ENCODE data around the gene CHCHD4.
A peak's percentile ranks its signal among the peaks of the same experiment; 100 is the strongest.

Gene CHCHD4

GRCh38 chr3:14124615-14125192 is at the start of gene CHCHD4, which contains the start of gene TMEM43:
Gene CHCHD4 (minus strand): TSS chr3:14124870. CDS start chr3:14124676, 194 bp downstream.
Gene TMEM43 (plus strand): TSS chr3:14125052. CDS start chr3:14125194, 142 bp downstream.
- no peaks in the 10 kb centered on the region for H3K27me3 ChIP-seq (ENCODE audit: control insufficient read depth, insufficient read depth, low read length)
- H3K36me3 ChIP-seq (ENCODE audit: control insufficient read depth, insufficient read depth, low read length) = peaks cover 18% of the 10 kb centered on the region
- peaks cover 16% of the 10 kb centered on the region for H3K4me1 ChIP-seq (ENCODE audit: control insufficient read depth, insufficient read depth, low read length)
- no peaks in the 10 kb centered on the region for H3K9me3 ChIP-seq (ENCODE audit: control insufficient read depth, insufficient read depth, low read length)
- peak within 1 kb of the TSS; percentile 97 for H3K4me3 ChIP-seq (ENCODE audit: low read depth, low read length)
- H3K9ac ChIP-seq (ENCODE audit: low read depth, low read length) = peak within 1 kb of the TSS; percentile 90

DNA sequence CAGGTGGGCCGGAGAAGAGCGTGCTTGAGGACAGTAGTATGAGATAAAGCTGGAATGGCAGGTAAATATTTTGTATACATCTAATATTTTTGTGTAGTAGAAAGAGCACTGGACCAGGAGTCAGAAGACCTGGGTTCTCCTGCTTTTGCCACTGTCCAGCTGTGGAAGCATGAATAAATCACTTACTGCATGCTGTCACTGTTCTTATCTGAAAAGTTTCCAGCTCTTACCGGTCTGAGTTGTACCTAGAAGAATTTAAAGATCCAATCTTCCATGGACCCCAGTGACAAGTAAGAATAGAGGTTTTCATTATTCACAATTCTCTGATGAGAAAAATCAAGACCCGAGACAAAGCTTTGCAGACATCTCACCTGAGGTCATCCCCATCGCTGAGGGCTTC is 47.8 kb upstream of the CHCHD4 start:
- H3K9ac ChIP-seq (ENCODE audit: low read depth, low read length) = no peak overlapping the region
- peaks cover 6% of the 10 kb centered on the region for H3K4me1 ChIP-seq (ENCODE audit: control insufficient read depth, insufficient read depth, low read length)
- peaks cover 4% of the 10 kb centered on the region for H3K36me3 ChIP-seq (ENCODE audit: control insufficient read depth, insufficient read depth, low read length)
- no peak overlapping the region for H3K4me3 ChIP-seq (ENCODE audit: low read depth, low read length)
- no peaks in the 10 kb centered on the region for H3K27me3 ChIP-seq (ENCODE audit: control insufficient read depth, insufficient read depth, low read length)
- H3K9me3 ChIP-seq (ENCODE audit: control insufficient read depth, insufficient read depth, low read length) = no peaks in the 10 kb centered on the region

GRCh38 chr3:14170531-14171159 is 46.0 kb upstream of the CHCHD4 start:
- Histone ChIP-seq H3K9me3 (ENCODE audit: control insufficient read depth, insufficient read depth, low read length) (no peaks in the 10 kb centered on the region), H3K4me3 (ENCODE audit: low read depth, low read length) (no peak overlapping the region), H3K36me3 (ENCODE audit: control insufficient read depth, insufficient read depth, low read length) (peaks cover 10% of the 10 kb centered on the region), H3K9ac (ENCODE audit: low read depth, low read length) (no peak overlapping the region), H3K4me1 (ENCODE audit: control insufficient read depth, insufficient read depth, low read length) (peaks cover 1% of the 10 kb centered on the region), H3K27me3 (ENCODE audit: control insufficient read depth, insufficient read depth, low read length) (no peaks in the 10 kb centered on the region)

- Histone ChIP-seq H3K4me1 (ENCODE audit: control insufficient read depth, insufficient read depth, low read length) (no peaks in the 10 kb centered on the region), H3K36me3 (ENCODE audit: control insufficient read depth, insufficient read depth, low read length) (peaks cover 17% of the 10 kb centered on the region), H3K27me3 (ENCODE audit: control insufficient read depth, insufficient read depth, low read length) (no peaks in the 10 kb centered on the region), H3K9me3 (ENCODE audit: control insufficient read depth, insufficient read depth, low read length) (no peaks in the 10 kb centered on the region), H3K4me3 (ENCODE audit: low read depth, low read length) (no peak overlapping the region), H3K9ac (ENCODE audit: low read depth, low read length) (no peak overlapping the region)
Observed at GRCh38 chr3:14169871-14170270, 45.2 kb upstream of the CHCHD4 start.

- no peaks in the 10 kb centered on the region for H3K27me3 ChIP-seq (ENCODE audit: control insufficient read depth, insufficient read depth, low read length)
- H3K4me1 ChIP-seq (ENCODE audit: control insufficient read depth, insufficient read depth, low read length) = no peaks in the 10 kb centered on the region
- no peak overlapping the region for H3K4me3 ChIP-seq (ENCODE audit: low read depth, low read length)
- no peaks in the 10 kb centered on the region for H3K9me3 ChIP-seq (ENCODE audit: control insufficient read depth, insufficient read depth, low read length)
- peaks cover 18% of the 10 kb centered on the region for H3K36me3 ChIP-seq (ENCODE audit: control insufficient read depth, insufficient read depth, low read length)
- H3K9ac ChIP-seq (ENCODE audit: low read depth, low read length) = no peak overlapping the region
Observed at GRCh38 chr3:14169435-14169834, 44.8 kb upstream of the CHCHD4 start.

DNA sequence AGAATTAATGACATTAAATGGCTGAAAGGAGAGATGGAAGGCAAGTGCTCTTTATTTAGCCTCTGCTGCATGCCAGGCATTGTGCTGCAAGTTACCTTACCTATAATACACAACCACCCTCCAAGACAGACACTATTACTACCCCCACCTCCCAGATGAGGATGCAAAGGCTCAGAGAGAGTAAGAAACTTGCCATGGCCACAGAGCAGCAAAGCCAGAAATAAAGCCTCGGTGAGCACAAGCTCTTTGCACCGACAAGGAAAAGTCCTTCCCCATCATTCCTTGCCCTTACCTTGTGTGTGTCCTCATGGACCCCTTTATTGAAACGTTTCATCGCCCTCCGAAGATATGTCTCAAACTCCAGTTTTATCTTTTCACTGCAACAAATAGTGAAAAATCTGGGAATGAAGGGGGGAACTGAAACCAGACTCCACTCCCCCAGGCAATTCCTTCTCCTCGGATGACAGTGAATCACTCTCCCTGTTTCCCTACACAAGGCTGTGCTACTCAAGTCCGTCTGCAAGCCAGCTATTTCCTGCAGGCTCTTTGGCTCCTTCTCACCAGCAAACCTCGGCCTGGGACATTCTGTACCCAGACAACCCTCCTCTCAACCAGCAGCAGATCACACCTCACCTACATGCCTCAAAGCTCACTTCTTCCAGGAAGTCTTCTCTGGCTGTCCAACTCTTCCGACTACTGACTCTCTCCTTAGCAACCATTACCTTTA is 42.4 kb upstream of the CHCHD4 start:
- Histone ChIP-seq H3K27me3 (ENCODE audit: control insufficient read depth, insufficient read depth, low read length) (no peaks in the 10 kb centered on the region), H3K4me1 (ENCODE audit: control insufficient read depth, insufficient read depth, low read length) (no peaks in the 10 kb centered on the region), H3K36me3 (ENCODE audit: control insufficient read depth, insufficient read depth, low read length) (peaks cover 26% of the 10 kb centered on the region), H3K9ac (ENCODE audit: low read depth, low read length) (no peak overlapping the region), H3K4me3 (ENCODE audit: low read depth, low read length) (no peak overlapping the region), H3K9me3 (ENCODE audit: control insufficient read depth, insufficient read depth, low read length) (no peaks in the 10 kb centered on the region)

DNA sequence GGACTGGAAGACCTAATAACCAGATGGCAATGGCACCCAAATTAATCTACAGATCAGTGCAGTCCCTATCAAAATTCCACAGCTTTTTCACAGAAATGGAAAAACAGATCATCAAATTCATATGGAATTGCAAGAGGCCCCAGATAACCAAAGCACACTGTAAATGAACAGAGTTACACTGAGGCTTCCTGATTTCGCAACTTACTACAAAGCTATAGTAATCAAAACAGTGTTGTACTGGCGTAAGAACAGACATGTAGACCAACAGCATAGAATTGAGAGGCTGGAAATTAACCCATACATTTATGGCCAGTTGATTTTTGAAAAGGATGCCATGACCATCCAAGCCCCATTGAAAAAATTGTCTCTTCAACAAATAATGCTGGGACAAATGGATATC is 37.5 kb upstream of the CHCHD4 start:
- Histone ChIP-seq H3K36me3 (ENCODE audit: control insufficient read depth, insufficient read depth, low read length) (peaks cover 39% of the 10 kb centered on the region), H3K27me3 (ENCODE audit: control insufficient read depth, insufficient read depth, low read length) (no peaks in the 10 kb centered on the region), H3K9me3 (ENCODE audit: control insufficient read depth, insufficient read depth, low read length) (no peaks in the 10 kb centered on the region), H3K4me3 (ENCODE audit: low read depth, low read length) (no peak overlapping the region), H3K9ac (ENCODE audit: low read depth, low read length) (no peak overlapping the region), H3K4me1 (ENCODE audit: control insufficient read depth, insufficient read depth, low read length) (no peaks in the 10 kb centered on the region)

GRCh38 chr3:14161282-14161681 is 36.6 kb upstream of the CHCHD4 start:
- no peaks in the 10 kb centered on the region for H3K4me1 ChIP-seq (ENCODE audit: control insufficient read depth, insufficient read depth, low read length)
- no peak overlapping the region for H3K4me3 ChIP-seq (ENCODE audit: low read depth, low read length)
- no peaks in the 10 kb centered on the region for H3K27me3 ChIP-seq (ENCODE audit: control insufficient read depth, insufficient read depth, low read length)
- no peak overlapping the region for H3K9ac ChIP-seq (ENCODE audit: low read depth, low read length)
- no peaks in the 10 kb centered on the region for H3K9me3 ChIP-seq (ENCODE audit: control insufficient read depth, insufficient read depth, low read length)
- peaks cover 37% of the 10 kb centered on the region for H3K36me3 ChIP-seq (ENCODE audit: control insufficient read depth, insufficient read depth, low read length)

- Histone ChIP-seq H3K9me3 (ENCODE audit: control insufficient read depth, insufficient read depth, low read length) (no peaks in the 10 kb centered on the region), H3K27me3 (ENCODE audit: control insufficient read depth, insufficient read depth, low read length) (no peaks in the 10 kb centered on the region), H3K4me1 (ENCODE audit: control insufficient read depth, insufficient read depth, low read length) (no peaks in the 10 kb centered on the region), H3K36me3 (ENCODE audit: control insufficient read depth, insufficient read depth, low read length) (peaks cover 36% of the 10 kb centered on the region), H3K4me3 (ENCODE audit: low read depth, low read length) (no peak overlapping the region), H3K9ac (ENCODE audit: low read depth, low read length) (no peak overlapping the region)
Observed at GRCh38 chr3:14159426-14159825, 34.8 kb upstream of the CHCHD4 start.

GRCh38 chr3:14158370-14158769 is 33.7 kb upstream of the CHCHD4 start:
- H3K36me3 ChIP-seq (ENCODE audit: control insufficient read depth, insufficient read depth, low read length) = peaks cover 36% of the 10 kb centered on the region

GRCh38 chr3:14157951-14158350 is 33.3 kb upstream of the CHCHD4 start:
- H3K4me1 ChIP-seq (ENCODE audit: control insufficient read depth, insufficient read depth, low read length) = no peaks in the 10 kb centered on the region
- H3K9me3 ChIP-seq (ENCODE audit: control insufficient read depth, insufficient read depth, low read length) = no peaks in the 10 kb centered on the region
- no peak overlapping the region for H3K4me3 ChIP-seq (ENCODE audit: low read depth, low read length)
- H3K9ac ChIP-seq (ENCODE audit: low read depth, low read length) = no peak overlapping the region
- H3K27me3 ChIP-seq (ENCODE audit: control insufficient read depth, insufficient read depth, low read length) = no peaks in the 10 kb centered on the region
- peaks cover 34% of the 10 kb centered on the region for H3K36me3 ChIP-seq (ENCODE audit: control insufficient read depth, insufficient read depth, low read length)

More at GRCh38 chr3:14158370-14158769, 33.7 kb upstream of the CHCHD4 start:
- Histone ChIP-seq H3K9me3 (ENCODE audit: control insufficient read depth, insufficient read depth, low read length) (no peaks in the 10 kb centered on the region), H3K9ac (ENCODE audit: low read depth, low read length) (no peak overlapping the region), H3K4me1 (ENCODE audit: control insufficient read depth, insufficient read depth, low read length) (no peaks in the 10 kb centered on the region), H3K27me3 (ENCODE audit: control insufficient read depth, insufficient read depth, low read length) (no peaks in the 10 kb centered on the region), H3K4me3 (ENCODE audit: low read depth, low read length) (no peak overlapping the region)

Data from iPS-15b (cell line).